Measurements from ENCODE around the gene SLC1A2.

Gene SLC1A2

DNA sequence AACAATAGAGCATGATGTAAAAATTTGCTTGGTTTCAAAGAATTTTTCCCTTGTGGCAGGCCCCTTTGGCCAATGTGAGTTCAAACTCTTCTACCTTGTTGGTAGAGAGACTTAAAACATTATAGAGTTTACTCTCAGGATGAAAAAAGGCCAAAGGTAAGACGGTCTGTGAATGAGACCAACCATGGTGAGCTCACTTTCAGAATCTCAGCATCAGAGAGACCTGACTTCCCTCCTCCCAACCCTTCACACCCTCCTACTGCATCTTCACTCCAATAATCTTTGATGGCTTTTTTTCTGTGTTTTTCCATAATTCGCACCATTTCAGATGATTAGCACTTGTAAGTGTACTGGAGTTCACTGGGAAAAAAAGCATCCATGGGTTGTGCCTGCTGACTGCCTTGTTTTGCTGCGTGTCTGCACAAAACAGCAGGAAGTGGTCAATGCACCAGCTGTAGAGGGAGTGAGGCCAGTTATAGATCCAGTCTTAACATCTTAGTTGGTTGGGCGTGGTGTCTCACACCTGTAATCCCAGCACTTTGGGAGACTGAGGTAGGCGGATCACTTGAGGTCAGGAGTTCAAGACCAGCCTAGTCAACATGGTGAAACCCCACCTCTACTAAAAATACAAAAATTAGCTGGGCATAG lies 64.1 kb downstream of the SLC1A2 start:
- H3K4me3 ChIP-seq (ENCODE audit: low read depth, low read length): no peak overlapping the region
- TF ChIP-seq, protein P1, sequence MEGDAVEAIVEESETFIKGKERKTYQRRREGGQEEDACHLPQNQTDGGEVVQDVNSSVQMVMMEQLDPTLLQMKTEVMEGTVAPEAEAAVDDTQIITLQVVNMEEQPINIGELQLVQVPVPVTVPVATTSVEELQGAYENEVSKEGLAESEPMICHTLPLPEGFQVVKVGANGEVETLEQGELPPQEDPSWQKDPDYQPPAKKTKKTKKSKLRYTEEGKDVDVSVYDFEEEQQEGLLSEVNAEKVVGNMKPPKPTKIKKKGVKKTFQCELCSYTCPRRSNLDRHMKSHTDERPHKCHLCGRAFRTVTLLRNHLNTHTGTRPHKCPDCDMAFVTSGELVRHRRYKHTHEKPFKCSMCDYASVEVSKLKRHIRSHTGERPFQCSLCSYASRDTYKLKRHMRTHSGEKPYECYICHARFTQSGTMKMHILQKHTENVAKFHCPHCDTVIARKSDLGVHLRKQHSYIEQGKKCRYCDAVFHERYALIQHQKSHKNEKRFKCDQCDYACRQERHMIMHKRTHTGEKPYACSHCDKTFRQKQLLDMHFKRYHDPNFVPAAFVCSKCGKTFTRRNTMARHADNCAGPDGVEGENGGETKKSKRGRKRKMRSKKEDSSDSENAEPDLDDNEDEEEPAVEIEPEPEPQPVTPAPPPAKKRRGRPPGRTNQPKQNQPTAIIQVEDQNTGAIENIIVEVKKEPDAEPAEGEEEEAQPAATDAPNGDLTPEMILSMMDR (IDR thresholded peaks at IDR 0.05; ENCODE audit: insufficient read depth, low read depth, low read length, missing control alignments): no peak
- no peak for DNase-seq (ENCODE audit: low read depth)

DNA sequence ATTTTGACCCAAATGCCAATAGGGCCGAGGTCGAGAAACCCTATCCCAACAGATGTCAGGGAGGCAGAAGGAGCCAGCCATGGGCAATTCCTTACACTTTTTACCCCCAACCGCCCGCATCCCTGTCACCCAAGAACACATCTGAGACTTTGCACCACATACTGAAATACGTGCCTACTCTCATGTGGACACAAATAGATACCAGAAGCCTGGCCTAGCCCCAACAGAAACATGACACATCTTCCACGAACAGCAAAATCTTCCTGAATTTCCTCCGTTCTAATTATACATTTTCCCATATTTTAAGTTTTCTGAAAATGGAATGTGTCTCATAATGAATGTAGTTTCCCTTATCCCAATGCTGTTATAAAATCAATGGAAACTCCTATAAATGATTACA lies 64.7 kb downstream of the SLC1A2 start:
- TF ChIP-seq, protein P1 (IDR thresholded peaks at IDR 0.05; ENCODE audit: insufficient read depth, low read depth, low read length, missing control alignments): no peak
- no peak for DNase-seq (ENCODE audit: low read depth)
- H3K4me3 ChIP-seq (ENCODE audit: low read depth, low read length): no peak overlapping the region

DNA sequence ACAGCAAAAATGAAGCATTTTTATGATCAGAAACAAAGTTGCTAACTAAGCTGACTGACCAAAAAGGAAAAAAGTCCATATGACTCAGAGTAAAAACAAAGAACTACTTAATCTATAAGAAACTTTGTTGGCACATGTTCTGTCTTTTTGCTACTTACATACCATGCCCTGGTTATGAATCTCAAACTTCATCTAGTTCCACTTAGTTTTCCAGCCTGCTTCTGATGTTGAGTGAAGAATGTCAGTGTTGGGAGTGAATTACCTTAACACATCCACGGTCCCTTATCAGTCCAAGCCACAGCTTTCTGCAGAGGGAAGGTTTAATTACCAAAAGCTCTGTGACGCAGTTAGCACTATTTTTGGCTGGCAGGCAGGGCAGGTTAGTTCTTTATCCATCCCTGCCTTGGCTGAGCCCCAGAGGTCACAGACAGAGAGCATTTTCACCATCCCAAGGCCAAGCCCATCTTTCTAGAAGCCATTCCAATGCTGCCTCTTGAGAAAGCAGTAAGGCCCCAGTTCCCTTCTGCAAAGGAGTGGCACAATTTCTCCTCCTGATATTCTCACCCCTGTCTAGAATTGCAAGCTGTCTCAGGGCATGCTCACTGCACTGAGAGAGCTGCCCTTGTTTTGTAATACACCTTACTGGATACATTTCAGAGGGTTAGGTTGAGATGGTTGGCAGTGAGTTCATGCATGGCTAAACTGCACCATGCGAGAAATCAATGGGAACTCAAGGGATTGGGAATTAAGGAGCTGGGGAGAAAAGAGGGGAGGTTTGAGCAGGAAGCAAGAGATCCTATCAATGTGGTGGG lies 67.1 kb downstream of the SLC1A2 start:
- TF ChIP-seq, protein P1 (IDR thresholded peaks at IDR 0.05; ENCODE audit: insufficient read depth, low read depth, low read length, missing control alignments): no peak
- DNase-seq (ENCODE audit: low read depth): no peak
- H3K4me3 ChIP-seq (ENCODE audit: low read depth, low read length): no peak overlapping the region

DNA sequence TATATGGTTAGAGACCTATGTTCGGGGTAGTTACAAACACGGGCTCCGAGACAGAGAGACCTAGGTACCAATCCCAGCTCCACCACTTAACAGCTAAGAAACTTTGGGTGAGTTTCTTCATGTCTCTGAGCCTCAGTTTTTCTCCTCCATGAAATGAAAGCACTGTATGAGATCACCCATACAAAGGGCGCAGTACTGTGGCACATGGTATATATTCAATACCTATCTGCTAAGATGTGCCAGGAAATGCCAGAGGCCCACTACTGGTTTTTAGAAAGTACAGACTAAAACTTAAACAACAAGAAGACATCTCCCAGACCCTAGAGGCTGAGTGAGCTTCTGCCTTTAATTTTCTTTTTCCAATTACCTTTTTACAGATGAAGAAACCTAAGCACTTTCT lies 69.5 kb downstream of the SLC1A2 start:
- TF ChIP-seq, protein P1 (IDR thresholded peaks at IDR 0.05; ENCODE audit: insufficient read depth, low read depth, low read length, missing control alignments): no peak
- no peak for DNase-seq (ENCODE audit: low read depth)
- H3K4me3 ChIP-seq (ENCODE audit: low read depth, low read length): no peak overlapping the region

DNA sequence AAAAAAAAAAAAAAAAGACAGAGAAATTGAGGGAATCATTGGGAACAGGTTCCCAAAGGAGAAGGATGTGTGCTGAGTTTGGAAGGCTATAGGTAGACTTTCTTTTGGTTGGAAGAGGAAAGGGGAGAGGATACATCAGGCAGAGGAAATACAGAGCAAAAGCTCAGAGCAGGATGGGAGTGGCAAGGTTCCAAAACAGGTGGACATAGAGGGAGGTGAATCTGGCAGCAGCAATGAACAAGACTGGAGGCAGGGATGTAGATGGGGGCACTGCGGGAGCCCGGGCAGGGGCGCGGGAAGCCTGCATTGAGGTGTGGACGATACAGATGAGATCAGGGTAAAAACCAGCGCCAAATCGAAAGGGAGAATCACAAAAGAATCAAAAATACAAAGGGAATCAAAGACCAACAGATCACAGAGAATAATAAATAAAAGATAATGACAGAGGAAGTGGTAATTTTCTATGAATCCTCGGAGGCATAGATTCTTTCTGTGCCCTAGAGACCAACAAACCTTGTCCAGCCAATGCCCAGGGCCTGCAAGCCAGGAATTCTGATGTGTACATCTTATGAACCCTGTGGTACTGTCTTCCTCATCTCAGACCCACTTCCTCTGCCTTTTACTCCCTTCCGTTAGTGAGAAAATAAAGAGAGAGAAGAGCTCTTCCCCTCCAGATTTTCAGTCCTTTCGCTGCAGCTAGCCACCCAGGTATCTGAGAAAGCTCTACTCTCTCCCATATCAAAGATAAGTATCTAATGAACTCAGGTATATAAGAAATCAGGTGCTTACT lies 70.3 kb downstream of the SLC1A2 start:
- TF ChIP-seq, protein P1 (IDR thresholded peaks at IDR 0.05; ENCODE audit: insufficient read depth, low read depth, low read length, missing control alignments): no peak
- no peak for DNase-seq (ENCODE audit: low read depth)
- no peak overlapping the region for H3K4me3 ChIP-seq (ENCODE audit: low read depth, low read length)

DNA sequence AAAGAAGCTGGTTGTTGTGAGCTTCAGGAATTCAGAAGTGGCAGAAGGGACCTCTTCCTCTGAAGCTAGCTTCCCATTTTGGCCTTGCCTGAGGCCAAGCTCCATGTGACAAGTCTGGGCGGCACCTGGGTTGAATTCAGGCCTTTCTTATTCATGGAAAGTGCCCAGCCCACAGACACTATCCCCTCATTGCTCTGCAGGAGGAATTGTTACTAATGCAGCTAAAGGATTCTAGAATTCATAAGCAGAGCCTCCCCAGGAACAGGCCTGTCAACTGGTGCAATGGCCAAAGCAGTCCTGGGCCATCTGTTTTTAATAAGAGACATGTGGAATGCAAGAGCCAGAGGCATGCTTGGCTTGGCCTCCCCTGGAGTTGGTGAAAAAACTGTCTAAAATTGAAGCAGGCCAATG lies 71.4 kb downstream of the SLC1A2 start:
- TF ChIP-seq, protein P1 (IDR thresholded peaks at IDR 0.05; ENCODE audit: insufficient read depth, low read depth, low read length, missing control alignments): no peak
- DNase-seq (ENCODE audit: low read depth): no peak
- H3K4me3 ChIP-seq (ENCODE audit: low read depth, low read length): no peak overlapping the region

All from GM12865 (cell line).